Measurements from ENCODE around the gene CPNE8. TPM values are rescaled to one million over a fixed set of nuclear protein-coding genes. Genes with fewer than 3 reads are reported as not detected.

Gene CPNE8
- polyA plus RNA-seq, 4 donors, result 11.7 to 16.1 (median 14.1) TPM

- no peak for DNase-seq (ENCODE audit: low read depth in 4 of 4, low spot score in 3 of 4)
Measured at GRCh38 chr12:38653650-38654049, 251.7 kb downstream of the CPNE8 start.

- no peak for DNase-seq (ENCODE audit: low read depth in 4 of 4, low spot score in 3 of 4)
Measured at GRCh38 chr12:38648813-38649212, 256.6 kb downstream of the CPNE8 start.

- DNase-seq (ENCODE audit: low read depth in 4 of 4, low spot score in 3 of 4), result no peak
Measured at GRCh38 chr12:38646146-38646545, 259.2 kb downstream of the CPNE8 start.

- DNase-seq (ENCODE audit: low read depth in 4 of 4, low spot score in 3 of 4), result no peak
Measured at GRCh38 chr12:38639625-38640024, 265.8 kb downstream of the CPNE8 start.

- no peak for DNase-seq (ENCODE audit: low read depth in 4 of 4, low spot score in 3 of 4)
Measured at GRCh38 chr12:38638401-38638800, 267.0 kb downstream of the CPNE8 start.

- peak in 2 of 4 donors; percentile 3 to 4 for DNase-seq (ENCODE audit: low read depth in 4 of 4, low spot score in 3 of 4)
Measured at GRCh38 chr12:38633511-38633910, 271.9 kb downstream of the CPNE8 start.

- no peak for DNase-seq (ENCODE audit: low read depth in 4 of 4, low spot score in 3 of 4)
Measured at GRCh38 chr12:38629064-38629463, 276.3 kb downstream of the CPNE8 start.

GRCh38 chr12:38628288-38628687, 277.1 kb downstream of the CPNE8 start:
- no peak for DNase-seq (ENCODE audit: low read depth in 4 of 4, low spot score in 3 of 4)

- DNase-seq (ENCODE audit: low read depth in 4 of 4, low spot score in 3 of 4), result no peak
Measured at GRCh38 chr12:38625306-38625705, 280.1 kb downstream of the CPNE8 start.

GRCh38 chr12:38614171-38614570, 291.2 kb downstream of the CPNE8 start:
- no peak for DNase-seq (ENCODE audit: low read depth in 4 of 4, low spot score in 3 of 4)

- no peak for DNase-seq (ENCODE audit: low read depth in 4 of 4, low spot score in 3 of 4)
Measured at GRCh38 chr12:38610808-38611350, 294.5 kb downstream of the CPNE8 start.

GRCh38 chr12:38607295-38607694, 298.1 kb downstream of the CPNE8 start:
- DNase-seq (ENCODE audit: low read depth in 4 of 4, low spot score in 3 of 4), result no peak
